ENCODE measurements around the gene VIP.

VIP gene

GRCh38 chr6:152794696-152795095 is 44.1 kb downstream of the VIP start:
- Histone ChIP-seq H3K27me3 (no peaks in the 10 kb centered on the region), H3K4me3 (ENCODE audit: low read depth, low read length) (no peak overlapping the region), H3K4me1 (peaks cover 3% of the 10 kb centered on the region; the same call in 1 of the 2 replicates), H3K36me3 (no peaks in the 10 kb centered on the region), H3K9me3 (no peaks in the 10 kb centered on the region)
- TF ChIP-seq CTCF (IDR thresholded peaks at IDR 0.05; ENCODE audit: low read depth, low read length), result no peak
- DNase-seq, result no peak

- Histone ChIP-seq H3K9me3 (no peaks in the 10 kb centered on the region), H3K4me1 (peaks cover 8% of the 10 kb centered on the region), H3K27me3 (no peaks in the 10 kb centered on the region), H3K4me3 (ENCODE audit: low read depth, low read length) (no peak overlapping the region), H3K36me3 (no peaks in the 10 kb centered on the region)
- no peak for TF ChIP-seq CTCF (IDR thresholded peaks at IDR 0.05; ENCODE audit: low read depth, low read length)
- DNase-seq, result no peak
These were observed 53.6 kb downstream of the VIP start for GRCh38 chr6:152804150-152804549.

Data from BE2C (cell line).